ENCODE data around the gene ABCC6. TPM values are rescaled to one million over a fixed set of nuclear protein-coding genes. Genes with fewer than 3 reads are reported as not detected.
"Not testable (repeated sequence)": the region's sequence is repeated elsewhere in the genome, so short reads cannot be mapped to it uniquely, and the experiment has no call there.

The ABCC6 gene
- not detected in 2 replicates for total RNA-seq (2021)
- Bru-seq, nascent RNA = percentile 8 among the genes with signal in this experiment
- percentile 1 among the genes with signal in this experiment for BruChase-seq, experiment 1, labeled RNA remaining after a 2-hour chase
- BruChase-seq, experiment 2, labeled RNA remaining after a 6-hour chase = percentile 1 among the genes with signal in this experiment
- long read RNA-seq = 0 reads

DNA sequence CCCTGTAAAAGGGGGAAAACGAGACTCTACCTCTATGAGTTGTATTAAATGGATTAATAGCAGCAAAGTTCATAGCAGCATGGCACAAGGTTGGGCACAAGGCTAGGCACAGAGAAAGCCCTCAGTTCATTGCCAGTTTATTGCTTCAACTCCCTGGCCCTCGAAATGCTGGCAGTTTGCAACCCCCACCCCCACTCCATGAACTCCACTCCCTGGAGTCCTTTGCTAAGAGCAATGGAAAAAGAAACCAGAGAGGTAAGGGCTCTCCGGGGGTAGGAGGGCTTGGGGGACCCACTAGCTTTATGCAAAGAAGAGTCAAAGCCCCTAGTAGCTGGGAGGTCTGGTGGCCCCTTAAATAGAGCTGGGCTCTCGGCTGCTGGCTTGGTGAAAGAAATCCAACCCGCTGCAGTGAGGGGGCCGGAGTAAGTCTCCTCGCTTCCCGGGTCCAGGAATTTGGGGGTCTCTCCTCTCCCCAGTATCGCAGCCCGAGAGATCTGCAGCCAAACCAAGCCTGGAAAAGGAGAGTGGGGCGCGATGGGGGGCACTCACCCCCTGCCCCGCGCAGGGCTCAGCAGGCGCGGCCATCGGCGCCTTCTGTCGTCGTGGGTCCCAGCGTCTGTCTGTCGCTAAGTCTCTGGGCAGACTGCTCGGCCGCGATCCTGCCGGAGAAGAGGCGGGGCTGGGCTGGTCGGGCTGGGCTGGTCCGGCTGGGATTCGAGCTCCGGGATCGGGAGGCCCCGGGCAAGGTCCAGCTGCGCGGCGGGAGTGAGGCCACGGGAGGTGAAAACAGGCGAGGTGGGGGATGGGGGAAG, at the start of gene ABCC6:
Gene ABCC6, minus strand, starts transcription at position 645 of the 812 bp plus-strand sequence. Its CDS starts 60 bp downstream, at position 585.
- DNase-seq (ENCODE audit: low spot score); H3K4me3 ChIP-seq (ENCODE audit: low read depth, low read length, poor library complexity, severe bottlenecking); intact Hi-C loops (cut with micrococcal nuclease; ENCODE audit: unreplicated experiment); BruUV-seq (replicated peaks); H3K27me3 ChIP-seq (replicated peaks; ENCODE audit: insufficient read depth, low read depth, low read length, poor library complexity); H3K27ac ChIP-seq (ENCODE audit: low read depth, low read length, poor library complexity, severe bottlenecking); H3K36me3 ChIP-seq (ENCODE audit: insufficient read depth, low read length, poor library complexity, severe bottlenecking); POLR2A ChIA-PET (ENCODE audit: low non-redundant PET); H3K9me3 ChIP-seq (ENCODE audit: low read depth, low read length, poor library complexity, severe bottlenecking); CTCF ChIA-PET; H3K4me1 ChIP-seq (ENCODE audit: insufficient read depth, low read length, poor library complexity, severe bottlenecking): not testable (repeated sequence)

- CTCF ChIA-PET; DNase-seq (ENCODE audit: low spot score); H3K4me1 ChIP-seq (ENCODE audit: insufficient read depth, low read length, poor library complexity, severe bottlenecking); H3K27me3 ChIP-seq (replicated peaks; ENCODE audit: insufficient read depth, low read depth, low read length, poor library complexity); H3K36me3 ChIP-seq (ENCODE audit: insufficient read depth, low read length, poor library complexity, severe bottlenecking); H3K9me3 ChIP-seq (ENCODE audit: low read depth, low read length, poor library complexity, severe bottlenecking); intact Hi-C loops (cut with micrococcal nuclease; ENCODE audit: unreplicated experiment); H3K27ac ChIP-seq (ENCODE audit: low read depth, low read length, poor library complexity, severe bottlenecking); POLR2A ChIA-PET (ENCODE audit: low non-redundant PET); H3K4me3 ChIP-seq (ENCODE audit: low read depth, low read length, poor library complexity, severe bottlenecking); BruUV-seq (replicated peaks): not testable (repeated sequence)
These were observed 49.4 kb upstream of the ABCC6 start for GRCh38 chr16:16272573-16273221.

DNA sequence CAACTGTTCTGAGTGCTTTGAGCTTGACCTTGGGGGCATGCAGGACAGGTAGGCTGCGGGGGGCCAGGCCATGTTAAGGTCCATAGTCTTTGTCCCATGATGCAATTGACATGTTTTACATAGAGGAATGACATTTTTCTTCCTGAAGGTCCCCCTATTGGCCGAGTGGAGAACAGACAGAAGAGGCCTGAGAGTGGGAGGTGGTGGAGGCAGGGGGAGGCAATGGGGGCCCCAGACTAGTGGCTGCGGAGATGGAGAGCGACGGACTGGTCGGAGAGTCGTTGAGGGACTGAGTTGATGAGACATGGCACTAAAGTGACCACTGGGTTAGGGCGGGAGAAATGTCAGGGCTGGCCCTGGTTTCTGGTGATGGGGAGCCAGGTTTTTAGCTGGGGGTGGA, 48.4 kb upstream of the ABCC6 start:
- intact Hi-C loops (cut with micrococcal nuclease; ENCODE audit: unreplicated experiment); POLR2A ChIA-PET (ENCODE audit: low non-redundant PET); H3K27me3 ChIP-seq (replicated peaks; ENCODE audit: insufficient read depth, low read depth, low read length, poor library complexity); CTCF ChIA-PET; H3K4me3 ChIP-seq (ENCODE audit: low read depth, low read length, poor library complexity, severe bottlenecking); H3K36me3 ChIP-seq (ENCODE audit: insufficient read depth, low read length, poor library complexity, severe bottlenecking); H3K9me3 ChIP-seq (ENCODE audit: low read depth, low read length, poor library complexity, severe bottlenecking); DNase-seq (ENCODE audit: low spot score); H3K27ac ChIP-seq (ENCODE audit: low read depth, low read length, poor library complexity, severe bottlenecking); BruUV-seq (replicated peaks); H3K4me1 ChIP-seq (ENCODE audit: insufficient read depth, low read length, poor library complexity, severe bottlenecking): not testable (repeated sequence)

- POLR2A ChIA-PET (ENCODE audit: low non-redundant PET); H3K27me3 ChIP-seq (replicated peaks; ENCODE audit: insufficient read depth, low read depth, low read length, poor library complexity); DNase-seq (ENCODE audit: low spot score); CTCF ChIA-PET; intact Hi-C loops (cut with micrococcal nuclease; ENCODE audit: unreplicated experiment); H3K9me3 ChIP-seq (ENCODE audit: low read depth, low read length, poor library complexity, severe bottlenecking); BruUV-seq (replicated peaks); H3K27ac ChIP-seq (ENCODE audit: low read depth, low read length, poor library complexity, severe bottlenecking); H3K4me1 ChIP-seq (ENCODE audit: insufficient read depth, low read length, poor library complexity, severe bottlenecking); H3K4me3 ChIP-seq (ENCODE audit: low read depth, low read length, poor library complexity, severe bottlenecking); H3K36me3 ChIP-seq (ENCODE audit: insufficient read depth, low read length, poor library complexity, severe bottlenecking): not testable (repeated sequence)
These were observed 45.0 kb upstream of the ABCC6 start for GRCh38 chr16:16268185-16268808.

DNA sequence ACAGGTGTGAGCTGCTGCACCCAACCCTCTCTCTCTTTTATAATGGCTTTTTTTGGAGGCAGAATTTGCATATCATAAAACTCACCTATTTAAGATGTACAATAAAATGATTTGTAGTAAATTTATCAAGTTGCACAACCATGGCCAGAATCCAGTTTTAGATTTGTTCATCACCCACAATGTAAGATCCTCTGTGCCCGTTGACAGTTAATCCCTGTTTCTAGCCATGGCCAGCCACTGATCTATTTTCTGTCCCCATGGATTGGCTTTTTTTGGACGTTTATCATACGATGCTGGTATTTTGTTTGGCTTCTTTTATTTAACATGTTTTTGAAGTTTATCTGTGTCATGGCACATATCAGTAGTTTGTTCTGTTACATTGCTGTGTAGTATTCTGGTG, 44.4 kb upstream of the ABCC6 start:
- H3K9me3 ChIP-seq (ENCODE audit: low read depth, low read length, poor library complexity, severe bottlenecking); H3K4me1 ChIP-seq (ENCODE audit: insufficient read depth, low read length, poor library complexity, severe bottlenecking); POLR2A ChIA-PET (ENCODE audit: low non-redundant PET); intact Hi-C loops (cut with micrococcal nuclease; ENCODE audit: unreplicated experiment); H3K27me3 ChIP-seq (replicated peaks; ENCODE audit: insufficient read depth, low read depth, low read length, poor library complexity); H3K27ac ChIP-seq (ENCODE audit: low read depth, low read length, poor library complexity, severe bottlenecking); CTCF ChIA-PET; BruUV-seq (replicated peaks); DNase-seq (ENCODE audit: low spot score); H3K4me3 ChIP-seq (ENCODE audit: low read depth, low read length, poor library complexity, severe bottlenecking); H3K36me3 ChIP-seq (ENCODE audit: insufficient read depth, low read length, poor library complexity, severe bottlenecking): not testable (repeated sequence)

DNA sequence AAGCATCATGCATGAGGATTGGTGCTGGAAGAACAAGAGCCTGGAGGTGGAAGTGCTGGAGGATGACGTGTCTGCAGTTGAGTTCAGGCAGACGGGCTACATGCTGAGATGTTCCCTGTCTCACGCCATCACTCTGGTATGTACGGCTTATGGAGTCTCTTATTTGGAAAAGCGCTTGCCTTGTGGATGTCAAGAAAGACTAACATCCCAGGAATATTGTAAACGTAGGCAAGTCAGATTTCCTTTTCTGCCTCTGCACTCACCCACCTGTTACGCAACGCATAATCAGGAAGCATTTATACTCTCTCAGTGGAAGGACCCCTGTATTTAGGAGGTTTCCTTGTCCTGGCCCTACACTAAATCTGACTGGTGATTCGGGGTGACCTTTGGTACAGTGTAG, 41.8 kb upstream of the ABCC6 start:
- H3K4me3 ChIP-seq (ENCODE audit: low read depth, low read length, poor library complexity, severe bottlenecking); H3K36me3 ChIP-seq (ENCODE audit: insufficient read depth, low read length, poor library complexity, severe bottlenecking); H3K9me3 ChIP-seq (ENCODE audit: low read depth, low read length, poor library complexity, severe bottlenecking); POLR2A ChIA-PET (ENCODE audit: low non-redundant PET); H3K4me1 ChIP-seq (ENCODE audit: insufficient read depth, low read length, poor library complexity, severe bottlenecking); CTCF ChIA-PET; intact Hi-C loops (cut with micrococcal nuclease; ENCODE audit: unreplicated experiment); H3K27me3 ChIP-seq (replicated peaks; ENCODE audit: insufficient read depth, low read depth, low read length, poor library complexity); H3K27ac ChIP-seq (ENCODE audit: low read depth, low read length, poor library complexity, severe bottlenecking); BruUV-seq (replicated peaks): not testable (repeated sequence)
- peak; percentile 4 for DNase-seq (ENCODE audit: low spot score)

GRCh38 chr16:16263947-16264346, 40.7 kb upstream of the ABCC6 start:
- DNase-seq (ENCODE audit: low spot score); H3K4me1 ChIP-seq (ENCODE audit: insufficient read depth, low read length, poor library complexity, severe bottlenecking); CTCF ChIA-PET; H3K36me3 ChIP-seq (ENCODE audit: insufficient read depth, low read length, poor library complexity, severe bottlenecking); H3K27ac ChIP-seq (ENCODE audit: low read depth, low read length, poor library complexity, severe bottlenecking); H3K4me3 ChIP-seq (ENCODE audit: low read depth, low read length, poor library complexity, severe bottlenecking); BruUV-seq (replicated peaks); H3K27me3 ChIP-seq (replicated peaks; ENCODE audit: insufficient read depth, low read depth, low read length, poor library complexity); POLR2A ChIA-PET (ENCODE audit: low non-redundant PET); H3K9me3 ChIP-seq (ENCODE audit: low read depth, low read length, poor library complexity, severe bottlenecking); intact Hi-C loops (cut with micrococcal nuclease; ENCODE audit: unreplicated experiment): not testable (repeated sequence)
